ENCODE data around the gene FUBP1. TPM values are rescaled to one million over a fixed set of nuclear protein-coding genes. Genes with fewer than 3 reads are reported as not detected.

The FUBP1 gene
- total and polyA plus RNA-seq, 9 of the 15 experiments (the other 6 are each of a cell fraction or from before 2014, with no cell fraction given), result 104 to 294 (median 213) TPM

DNA sequence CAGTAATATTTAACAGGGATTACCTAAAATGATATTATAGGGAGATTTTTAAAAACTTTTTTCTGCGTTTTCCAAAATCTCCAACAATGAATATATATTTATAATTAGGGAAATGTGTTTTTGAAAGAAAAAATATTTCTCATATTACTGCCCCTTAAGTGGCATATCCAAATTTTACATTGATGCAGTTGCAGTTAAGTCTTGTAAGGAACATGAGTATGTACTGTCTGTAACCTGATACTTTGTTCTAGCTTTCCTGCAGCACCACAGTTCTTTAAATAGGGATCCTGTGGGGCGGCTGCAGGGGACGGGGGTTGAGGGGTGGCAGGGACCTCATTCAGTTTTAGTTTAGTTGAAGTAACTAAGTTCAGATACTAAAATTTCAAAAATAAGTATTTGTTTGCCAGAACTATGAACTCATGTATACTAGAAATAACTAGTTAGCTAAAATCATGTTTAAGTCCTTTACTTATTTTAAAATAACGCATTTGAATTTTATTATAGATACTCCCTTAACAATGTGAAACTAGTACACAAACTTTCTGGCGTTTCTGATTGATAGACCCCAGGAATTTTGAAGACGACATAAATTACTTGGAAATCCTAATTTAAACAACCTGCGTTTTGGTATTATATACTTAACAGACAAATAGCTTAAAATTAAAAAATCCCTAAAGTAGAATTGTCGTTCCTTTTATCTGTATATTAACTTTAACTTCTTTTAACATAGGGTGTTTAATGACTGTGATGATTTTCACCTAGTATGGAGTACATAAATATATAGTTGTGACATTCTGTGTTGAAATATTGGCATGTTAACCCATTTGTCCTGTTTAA, 25.2 kb upstream of the FUBP1 start:
- Histone ChIP-seq H3K4me2 (ENCODE audit: insufficient read depth, low read length) (peak overlapping the region; percentile 62), H2AFZ (ENCODE audit: low read depth, low read length) (peak overlapping the region; percentile 85), H3K36me3 (ENCODE audit: control insufficient read depth, insufficient read depth, low read length) (no peaks in the 10 kb centered on the region; the same call in 2 of the 3 replicates), H4K20me1 (replicated peaks; ENCODE audit: control insufficient read depth, insufficient read depth, low read length) (0 out of 2 replicates have a peak, but pooled peaks cover 3% of the 10 kb centered on the region), H3K9me3 (replicated peaks; ENCODE audit: control insufficient read depth, insufficient read depth, low read depth, low read length) (no peaks in the 10 kb centered on the region), H3K9me1 (ENCODE audit: control insufficient read depth, insufficient read depth, low read length) (no peaks in the 10 kb centered on the region), H3K79me2 (ENCODE audit: control insufficient read depth, insufficient read depth, low read length) (peaks cover 68% of the 10 kb centered on the region), H3K9ac (ENCODE audit: insufficient read depth in 1 of 2, low read depth in 2 of 2, low read length in 2 of 2) (peak overlapping the region in 1 of 2 experiments; percentile 88; a peak in 3 of 4 replicates), H3K4me1 (replicated peaks in 1 of 2; ENCODE audit: control insufficient read depth in 2 of 2, insufficient read depth in 2 of 2, low read length in 2 of 2) (peaks cover 0 to 4% of the 10 kb centered on the region in 2 experiments; a peak in 3 of 5 replicates), H3K4me3 (peak overlapping the region; percentile 49), H3K27me3 (ENCODE audit: control insufficient read depth in 2 of 2, insufficient read depth in 2 of 2, low read length in 2 of 2) (no peaks in the 10 kb centered on the region), H3K27ac (ENCODE audit: extremely low read depth, low read depth, low read length) (peak overlapping the region; percentile 96)
- in situ Hi-C loops (cut with MboI) (loop anchor here (10.0 kb wide), 1 partner anchor 111 kb away; no protein-coding TSS in a partner anchor), intact Hi-C loops (cut with micrococcal nuclease) (loop anchor here (1.0 to 5.0 kb wide), 4 partner anchors 25 to 323 kb away; partner anchors contain the start of gene FUBP1)
- ChIA-PET CTCF (ENCODE audit: low intra/inter-chr PET ratio) (no interaction called here), POLR2A (interaction anchor here (0.6 to 10.5 kb wide), 39 partner anchors 9 to 1929 kb away, joined by 3 to 199 read pairs (median 5); partner anchors contain the start of genes FUBP1 and ST6GALNAC3)
- FAIRE-seq (peak; percentile 70), DNase-seq (ENCODE audit: extremely low read depth in 1 of 4, low spot score in 3 of 4) (peak; percentile 58 to 88 (median 72)), ATAC-seq (peak; percentile 80)
- 2% methylated on average over 8 of the region's 8 CpGs for WGBS (ENCODE audit: insufficient coverage, low coverage, missing lambda C conversion rate)
- BruUV-seq (replicated peaks), result TSS peak; percentile 100
- TF ChIP-seq NUFIP1 (IDR thresholded peaks at IDR 0.05; ENCODE audit: partially characterized antibody) (no peak), SMARCA5 (IDR thresholded peaks at IDR 0.05) (no peak), SMAD1 (IDR thresholded peaks at IDR 0.05; ENCODE audit: low read depth, low read length, partially characterized antibody) (peak; percentile 99), HMG20B (CRISPR knock-in tag; IDR thresholded peaks at IDR 0.05) (peak; percentile 99), SUPT5H (IDR thresholded peaks at IDR 0.05) (peak; percentile 100), PHF21A (IDR thresholded peaks at IDR 0.05; ENCODE audit: borderline replicate concordance, low read depth) (no peak), MAZ (CRISPR knock-in tag; conservative IDR thresholded peaks at IDR 0.05 in 1 of 2, IDR thresholded peaks at IDR 0.05 in 1 of 2) (peak; percentile 61 to 100; a peak in 3 of 4 replicates)
- TF ChIP-seq, protein P1, sequence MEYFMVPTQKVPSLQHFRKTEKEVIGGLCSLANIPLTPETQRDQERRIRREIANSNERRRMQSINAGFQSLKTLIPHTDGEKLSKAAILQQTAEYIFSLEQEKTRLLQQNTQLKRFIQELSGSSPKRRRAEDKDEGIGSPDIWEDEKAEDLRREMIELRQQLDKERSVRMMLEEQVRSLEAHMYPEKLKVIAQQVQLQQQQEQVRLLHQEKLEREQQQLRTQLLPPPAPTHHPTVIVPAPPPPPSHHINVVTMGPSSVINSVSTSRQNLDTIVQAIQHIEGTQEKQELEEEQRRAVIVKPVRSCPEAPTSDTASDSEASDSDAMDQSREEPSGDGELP (CRISPR knock-in tag; IDR thresholded peaks at IDR 0.05; ENCODE audit: borderline replicate concordance), result no peak
- TF ChIP-seq, protein P2, sequence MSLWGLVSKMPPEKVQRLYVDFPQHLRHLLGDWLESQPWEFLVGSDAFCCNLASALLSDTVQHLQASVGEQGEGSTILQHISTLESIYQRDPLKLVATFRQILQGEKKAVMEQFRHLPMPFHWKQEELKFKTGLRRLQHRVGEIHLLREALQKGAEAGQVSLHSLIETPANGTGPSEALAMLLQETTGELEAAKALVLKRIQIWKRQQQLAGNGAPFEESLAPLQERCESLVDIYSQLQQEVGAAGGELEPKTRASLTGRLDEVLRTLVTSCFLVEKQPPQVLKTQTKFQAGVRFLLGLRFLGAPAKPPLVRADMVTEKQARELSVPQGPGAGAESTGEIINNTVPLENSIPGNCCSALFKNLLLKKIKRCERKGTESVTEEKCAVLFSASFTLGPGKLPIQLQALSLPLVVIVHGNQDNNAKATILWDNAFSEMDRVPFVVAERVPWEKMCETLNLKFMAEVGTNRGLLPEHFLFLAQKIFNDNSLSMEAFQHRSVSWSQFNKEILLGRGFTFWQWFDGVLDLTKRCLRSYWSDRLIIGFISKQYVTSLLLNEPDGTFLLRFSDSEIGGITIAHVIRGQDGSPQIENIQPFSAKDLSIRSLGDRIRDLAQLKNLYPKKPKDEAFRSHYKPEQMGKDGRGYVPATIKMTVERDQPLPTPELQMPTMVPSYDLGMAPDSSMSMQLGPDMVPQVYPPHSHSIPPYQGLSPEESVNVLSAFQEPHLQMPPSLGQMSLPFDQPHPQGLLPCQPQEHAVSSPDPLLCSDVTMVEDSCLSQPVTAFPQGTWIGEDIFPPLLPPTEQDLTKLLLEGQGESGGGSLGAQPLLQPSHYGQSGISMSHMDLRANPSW (CRISPR knock-in tag; IDR thresholded peaks at IDR 0.05), result no peak
- TF ChIP-seq, protein P3, sequence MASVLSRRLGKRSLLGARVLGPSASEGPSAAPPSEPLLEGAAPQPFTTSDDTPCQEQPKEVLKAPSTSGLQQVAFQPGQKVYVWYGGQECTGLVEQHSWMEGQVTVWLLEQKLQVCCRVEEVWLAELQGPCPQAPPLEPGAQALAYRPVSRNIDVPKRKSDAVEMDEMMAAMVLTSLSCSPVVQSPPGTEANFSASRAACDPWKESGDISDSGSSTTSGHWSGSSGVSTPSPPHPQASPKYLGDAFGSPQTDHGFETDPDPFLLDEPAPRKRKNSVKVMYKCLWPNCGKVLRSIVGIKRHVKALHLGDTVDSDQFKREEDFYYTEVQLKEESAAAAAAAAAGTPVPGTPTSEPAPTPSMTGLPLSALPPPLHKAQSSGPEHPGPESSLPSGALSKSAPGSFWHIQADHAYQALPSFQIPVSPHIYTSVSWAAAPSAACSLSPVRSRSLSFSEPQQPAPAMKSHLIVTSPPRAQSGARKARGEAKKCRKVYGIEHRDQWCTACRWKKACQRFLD (CRISPR knock-in tag; IDR thresholded peaks at IDR 0.05), result peak; percentile 77
